ENCODE data around the gene SPATA20. TPM values are rescaled to one million over a fixed set of nuclear protein-coding genes. Genes with fewer than 3 reads are reported as not detected.

The SPATA20 gene
- total RNA-seq, 2 experiments from 2014 or later: 10.2 to 10.3 TPM

- Mint-ChIP-seq H3K4me1 (ENCODE audit: low read depth) (peaks cover 20% of the 10 kb centered on the region), H3K9me3 (no peaks in the 10 kb centered on the region), H3K27ac (no peak overlapping the region), H3K27me3 (no peaks in the 10 kb centered on the region), H3K36me3 (ENCODE audit: low read depth) (no peaks in the 10 kb centered on the region), H3K4me3 (no peak overlapping the region)
- ChIA-PET CTCF (interaction anchor here (0.6 to 3.5 kb wide), 2 partner anchors 8 to 27 kb away, joined by 3 to 16 read pairs; partner anchors contain the start of gene RSAD1), POLR2A (interaction anchor here (0.5 kb wide), 1 partner anchor 202 kb away, joined by 3 read pairs; the partner anchor contains the start of gene ANKRD40)
- Histone ChIP-seq H3K4me3 (ENCODE audit: low read length) (no peak overlapping the region), H3K9me3 (ENCODE audit: control insufficient read depth in 1 of 2, insufficient read depth in 1 of 2, low read length in 2 of 2) (no peaks in the 10 kb centered on the region), H3K27me3 (ENCODE audit: control insufficient read depth in 1 of 2, insufficient read depth in 2 of 2, low read length in 2 of 2) (no peaks in the 10 kb centered on the region), H3K4me1 (ENCODE audit: insufficient read depth, low read length) (peaks cover 28% of the 10 kb centered on the region), H3K36me3 (ENCODE audit: insufficient read depth, low read length) (no peaks in the 10 kb centered on the region), H3K27ac (ENCODE audit: low read depth in 1 of 2, low read length in 2 of 2) (no peak overlapping the region)
- intact Hi-C loops (cut with DNase I, micrococcal nuclease): no loop called here
- DNase-seq (no peak), ATAC-seq (ENCODE audit: poor library complexity) (no peak)
- no peak for TF ChIP-seq CTCF (IDR thresholded peaks at IDR 0.05)
Observed at GRCh38 chr17:50505591-50506130, 41.3 kb upstream of the SPATA20 start.

- CTCF ChIA-PET: interaction anchor here (3.5 kb wide), 1 partner anchor 27 kb away, joined by 16 read pairs; the partner anchor contains the start of gene RSAD1
Observed at GRCh38 chr17:50506298-50506697, 40.7 kb upstream of the SPATA20 start.

GRCh38 chr17:50507871-50508572 lies 39.0 kb upstream of the SPATA20 start, which contains the start of gene MYCBPAP:
TSS of gene MYCBPAP (plus strand) at chr17:50508439. CDS start at chr17:50508675, 236 bp downstream.
- peak within 1 kb of the TSS in 1 of 2 donors; percentile 36 for H3K27ac ChIP-seq (ENCODE audit: low read depth in 1 of 2, low read length in 2 of 2)

More at GRCh38 chr17:50506298-50506697, 40.7 kb upstream of the SPATA20 start:
- no peak for TF ChIP-seq CTCF (IDR thresholded peaks at IDR 0.05)
- peaks cover 33% of the 10 kb centered on the region for H3K4me1 ChIP-seq (ENCODE audit: insufficient read depth, low read length)
- intact Hi-C loops (cut with DNase I, micrococcal nuclease): no loop called here
- no peaks in the 10 kb centered on the region for H3K36me3 Mint-ChIP-seq (ENCODE audit: low read depth)
- H3K27me3 ChIP-seq (ENCODE audit: control insufficient read depth in 1 of 2, insufficient read depth in 2 of 2, low read length in 2 of 2): no peaks in the 10 kb centered on the region
- peak overlapping the region; percentile 58 for H3K4me3 Mint-ChIP-seq
- no peak overlapping the region for H3K27ac Mint-ChIP-seq
- no peaks in the 10 kb centered on the region for H3K9me3 Mint-ChIP-seq
- ATAC-seq (ENCODE audit: poor library complexity) (no peak), DNase-seq (no peak)
- POLR2A ChIA-PET: interaction anchor here (0.5 kb wide), 1 partner anchor 202 kb away, joined by 3 read pairs; the partner anchor contains the start of gene ANKRD40
- no peak overlapping the region for H3K4me3 ChIP-seq (ENCODE audit: low read length)
- H3K4me1 Mint-ChIP-seq (ENCODE audit: low read depth): peaks cover 26% of the 10 kb centered on the region
- H3K36me3 ChIP-seq (ENCODE audit: insufficient read depth, low read length): no peaks in the 10 kb centered on the region
- H3K27me3 Mint-ChIP-seq: no peaks in the 10 kb centered on the region
- H3K27ac ChIP-seq (ENCODE audit: low read depth in 1 of 2, low read length in 2 of 2): no peak overlapping the region
- H3K9me3 ChIP-seq (ENCODE audit: control insufficient read depth in 1 of 2, insufficient read depth in 1 of 2, low read length in 2 of 2): no peaks in the 10 kb centered on the region

More at GRCh38 chr17:50507871-50508572, 39.0 kb upstream of the SPATA20 start, which contains the start of gene MYCBPAP:
- TF ChIP-seq CTCF (IDR thresholded peaks at IDR 0.05): no peak
- H3K4me3 ChIP-seq (ENCODE audit: low read length): peak within 1 kb of the TSS; percentile 68
- H3K4me1 ChIP-seq (ENCODE audit: insufficient read depth, low read length): peaks cover 38% of the 10 kb centered on the region
- ChIA-PET POLR2A (no interaction called here), CTCF (no interaction called here)
- Mint-ChIP-seq H3K27ac (peak within 1 kb of the TSS; percentile 66), H3K9me3 (no peaks in the 10 kb centered on the region), H3K4me1 (ENCODE audit: low read depth) (peaks cover 30% of the 10 kb centered on the region), H3K36me3 (ENCODE audit: low read depth) (no peaks in the 10 kb centered on the region), H3K4me3 (peak within 1 kb of the TSS; percentile 88), H3K27me3 (peaks cover 5% of the 10 kb centered on the region)
- peak; percentile 26 to 90 (median 72) for DNase-seq
- peak; percentile 69 for ATAC-seq (ENCODE audit: poor library complexity)
- intact Hi-C loops (cut with DNase I, micrococcal nuclease): no loop called here
- H3K9me3 ChIP-seq (ENCODE audit: control insufficient read depth in 1 of 2, insufficient read depth in 1 of 2, low read length in 2 of 2): no peaks in the 10 kb centered on the region
- no peaks in the 10 kb centered on the region for H3K36me3 ChIP-seq (ENCODE audit: insufficient read depth, low read length)
- H3K27me3 ChIP-seq (ENCODE audit: control insufficient read depth in 1 of 2, insufficient read depth in 2 of 2, low read length in 2 of 2): no peaks in the 10 kb centered on the region
